GM12878 (cell line): ENCODE measurements around the gene TMEM176A. TPM values are rescaled to one million over a fixed set of nuclear protein-coding genes. Genes with fewer than 3 reads are reported as not detected.

Experiments used
- ATAC-seq: fragments of 200-7000 bp; cut with Tn5 transposase; 3 replicates; pipeline ENCODE4 v1.9.1; 2020; ENCODE audit warnings: mild to moderate bottlenecking, moderate library complexity
- BruUV-seq: library from RNA; stranded (reverse); fragments of 400-500 nt; replicated peaks from 2 replicates; lab custom pipeline; 2021; lab: Mats Ljungman, UMichigan
- CTCF ChIA-PET: fragments of 300-600 bp; sonication (Branson Sonifier 250); formaldehyde crosslinking; extraction: SDS; loops from one replicate; lab custom pipeline; 2021; ENCODE audit warnings: inconsistent platforms; lab: Yijun Ruan, JAX
- POLR2A ChIA-PET: fragments of 350-600 bp; formaldehyde crosslinking; extraction: SDS; loops from one replicate; lab custom pipeline; 2021; ENCODE audit warnings: inconsistent platforms; lab: Charles Lee
- RAD21 ChIA-PET: fragments of 300-600 bp; sonication (Branson Sonifier 250); formaldehyde crosslinking; loops from one replicate; lab custom pipeline; 2023; ENCODE audit warnings: antibody characterized with exemption; ENCODE audit not compliant: unreplicated experiment; lab: Charles Lee
- SMC1A ChIA-PET: fragments of 300-600 bp; sonication (Branson Sonifier 250); formaldehyde crosslinking; loops from one replicate; lab custom pipeline; 2023; ENCODE audit not compliant: unreplicated experiment, uncharacterized antibody; lab: Charles Lee
- DNase-seq: peaks from one replicate; pipeline ENCODE4 v3.0.0-alpha.2; 2011; ENCODE audit warnings: low read depth, low spot score
- FAIRE-seq: peaks from 3 replicates; lab custom pipeline; 2011; peaks lifted over from hg19 to GRCh38; lab: Jason Lieb, UNC
- H2AFZ ChIP-seq: 2 replicates; pipeline ENCODE4 v1.6.0; 2011; ENCODE audit warnings: low read depth, low read length, control low read depth; ENCODE audit not compliant: control insufficient read depth
- H3K27ac ChIP-seq: 2 replicates; pipeline ENCODE4 v1.5.1; 2011; ENCODE audit warnings: control low read depth; ENCODE audit not compliant: control insufficient read depth, insufficient read depth
- H3K27me3 ChIP-seq, 2 experiments: replicated peaks in 1 of 2; 2 replicates each; pipeline versions ENCODE4 v1.6.0 to v1.6.1; 2011; ENCODE audit warnings: low read length in 1 of 2; ENCODE audit not compliant: control insufficient read depth in 2 of 2, insufficient read depth in 2 of 2
- H3K36me3 ChIP-seq, 2 experiments: 2 replicates each; pipeline ENCODE4 v1.5.1; 2011; ENCODE audit warnings: low read length in 1 of 2; ENCODE audit not compliant: control insufficient read depth in 2 of 2, insufficient read depth in 2 of 2
- H3K4me1 ChIP-seq: 2 replicates; pipeline ENCODE4 v1.6.1; 2011; ENCODE audit warnings: mild to moderate bottlenecking, low read length, moderate library complexity, mixed read lengths; ENCODE audit not compliant: control insufficient read depth, insufficient read depth
- H3K4me2 ChIP-seq: 2 replicates; pipeline ENCODE4 v1.6.0; 2011; ENCODE audit warnings: control low read depth; ENCODE audit not compliant: control insufficient read depth, insufficient read depth
- H3K4me3 ChIP-seq: fragments of 200-600 bp; sonication (generic); 2 replicates; pipeline ENCODE4 v1.5.1; 2016
- H3K79me2 ChIP-seq: 2 replicates; pipeline ENCODE4 v1.6.0; 2011; ENCODE audit warnings: low read length; ENCODE audit not compliant: control insufficient read depth, insufficient read depth
- H3K9ac ChIP-seq: 2 replicates; pipeline ENCODE4 v1.8.0; 2011; ENCODE audit warnings: low read length, control low read depth, mixed read lengths; ENCODE audit not compliant: control insufficient read depth, insufficient read depth
- H3K9me3 ChIP-seq: replicated peaks from 3 replicates; pipeline ENCODE4 v1.5.1; 2011; ENCODE audit warnings: mild to moderate bottlenecking, low read length; ENCODE audit not compliant: control insufficient read depth, insufficient read depth
- H4K20me1 ChIP-seq: 2 replicates; pipeline ENCODE4 v1.6.0; 2011; ENCODE audit not compliant: control insufficient read depth, insufficient read depth
- BMI1 ChIP-seq: fragments of 450-650 bp; IDR thresholded peaks from 2 replicates; pipeline ENCODE4 v1.6.1; 2016; ENCODE audit warnings: mild to moderate bottlenecking, moderate library complexity, borderline replicate concordance
- BRCA1 ChIP-seq: IDR thresholded peaks from 2 replicates; pipeline ENCODE4 v1.6.1; 2011; ENCODE audit warnings: low read depth, low read length, improper control_type of control experiment
- CBFB ChIP-seq: IDR thresholded peaks from 2 replicates; pipeline ENCODE4 v1.6.1; 2016; ENCODE audit warnings: antibody characterized with exemption, low read depth
- CBX3 ChIP-seq: fragments of 200-600 bp; sonication (generic); IDR thresholded peaks from 2 replicates; pipeline ENCODE4 v1.6.1; 2016; ENCODE audit warnings: low read depth, borderline replicate concordance
- ESRRA ChIP-seq: IDR thresholded peaks from 2 replicates; pipeline ENCODE4 v1.6.1; 2012; ENCODE audit warnings: mild to moderate bottlenecking, low read length, improper control_type of control experiment
- GATAD2B ChIP-seq: fragments of 450-650 bp; conservative IDR thresholded peaks from 2 replicates; pipeline ENCODE4 v1.6.1; 2017; ENCODE audit warnings: low read depth, mild to moderate bottlenecking, moderate library complexity
- HDAC2 ChIP-seq: fragments of 200-600 bp; sonication (generic); IDR thresholded peaks from 2 replicates; pipeline ENCODE4 v1.6.1; 2017
- IKZF1 ChIP-seq: fragments of 450-650 bp; conservative IDR thresholded peaks from 2 replicates; pipeline ENCODE4 v1.6.1; 2017; ENCODE audit warnings: antibody characterized with exemption, mild to moderate bottlenecking
- IRF5 ChIP-seq: fragments of 450-650 bp; IDR thresholded peaks from 2 replicates; pipeline ENCODE4 v1.6.1; 2017; ENCODE audit warnings: borderline replicate concordance
- KDM1A ChIP-seq: fragments of 200-600 bp; sonication (generic); IDR thresholded peaks from 2 replicates; pipeline ENCODE4 v1.6.1; 2016; ENCODE audit warnings: borderline replicate concordance
- LARP7 ChIP-seq: fragments of 450-650 bp; IDR thresholded peaks from 2 replicates; pipeline ENCODE4 v1.6.1; 2017; ENCODE audit warnings: mild to moderate bottlenecking
- MXI1 ChIP-seq: fragments of 150-350 bp; IDR thresholded peaks from 2 replicates; pipeline ENCODE4 v1.6.1; 2011; ENCODE audit warnings: low read depth, mild to moderate bottlenecking, inconsistent platforms, low read length, improper control_type of control experiment
- NFYA ChIP-seq: IDR thresholded peaks from 2 replicates; pipeline ENCODE4 v1.6.1; 2011; ENCODE audit warnings: low read depth, mild to moderate bottlenecking, low read length, improper control_type of control experiment, borderline replicate concordance
- NR2C2 ChIP-seq: IDR thresholded peaks from 2 replicates; pipeline ENCODE4 v1.6.1; 2011; ENCODE audit warnings: borderline replicate concordance, low read depth; ENCODE audit not compliant: control insufficient read depth, insufficient read length
- PML ChIP-seq: IDR thresholded peaks from 2 replicates; pipeline ENCODE4 v1.6.1; 2012; ENCODE audit warnings: low read length, inconsistent platforms
- POLR2AphosphoS2 ChIP-seq: IDR thresholded peaks from 2 replicates; pipeline ENCODE4 v1.6.1; 2011; ENCODE audit warnings: low read depth, mild to moderate bottlenecking, low read length, improper control_type of control experiment, moderate library complexity
- TBL1XR1 ChIP-seq: IDR thresholded peaks from 2 replicates; pipeline ENCODE4 v1.6.1; 2012; ENCODE audit warnings: low read depth, low read length, improper control_type of control experiment
- TCF12 ChIP-seq: IDR thresholded peaks from 2 replicates; pipeline ENCODE4 v1.6.1; 2011; ENCODE audit warnings: low read depth, mild to moderate bottlenecking, low read length
- TCF7 ChIP-seq: IDR thresholded peaks from 2 replicates; pipeline ENCODE4 v1.6.1; 2014; ENCODE audit warnings: antibody characterized with exemption, borderline replicate concordance
- ZNF217 ChIP-seq: fragments of 450-650 bp; IDR thresholded peaks from 2 replicates; pipeline ENCODE4 v1.6.1; 2017; ENCODE audit warnings: antibody characterized with exemption, mild to moderate bottlenecking
- ZNF24 ChIP-seq: fragments of 450-650 bp; IDR thresholded peaks from 2 replicates; pipeline ENCODE4 v1.6.1; 2017; ENCODE audit warnings: antibody characterized with exemption, mild to moderate bottlenecking
- ZZZ3 ChIP-seq: IDR thresholded peaks from 2 replicates; pipeline ENCODE4 v1.6.1; 2011; ENCODE audit warnings: low read depth; ENCODE audit not compliant: control insufficient read depth, insufficient read length
- WGBS: methylation state at CpG from one replicate; pipeline ENCODE4 v1.1.6; 2016; ENCODE audit warnings: low lambda C conversion rate; ENCODE audit not compliant: insufficient replicate concordance, insufficient coverage; ENCODE audit errors: missing lambda C conversion rate; 5-methylcytosine and 5-hydroxymethylcytosine counted together
- in situ Hi-C: fragments of 300-500 bp; cut with MboI; formaldehyde crosslinking; loops from 9 replicates; pipeline ENCODE4 v1.14.3; 2018; ENCODE audit warnings: mixed read lengths
- intact Hi-C: fragments of 100-400 bp; cut with micrococcal nuclease; formaldehyde crosslinking; loops from one replicate; pipeline ENCODE4 v1.14.2; 2022; ENCODE audit not compliant: unreplicated experiment
- polyA plus RNA-seq, 11 experiments: library from polyadenylated mRNA; depleted of rRNA in 4 of 11; unstranded in 6 of 11; stranded (reverse) in 5 of 11; fragments of >200 nt; fragmentation: Nextera tagmentation in 4 of 11; fragmentation: Illumina TruSeq in 1 of 11; extraction: Ambion mirVana in 4 of 11; extraction: Trizol in 1 of 11; gene quantifications; 1 replicate in 1 of 11; 2 replicates in 10 of 11; pipeline versions ENCODE4 v1.2.1 to v1.2.3, GENCODE V29; 2011 to 2016; ENCODE audit warnings: inconsistent platforms in 2 of 11, missing spikeins in 2 of 11, low read depth in 1 of 11
- total RNA-seq, 4 experiments: library from RNA; depleted of rRNA in 3 of 4; stranded (reverse); fragments of >200 nt in 3 of 4; fragmentation: Illumina TruSeq in 1 of 4; extraction: Trizol in 1 of 4; gene quantifications; 2 replicates each; pipeline versions ENCODE4 v1.2.1 to v1.2.3, GENCODE V29; 2013 to 2021

The TMEM176A gene
- total and polyA plus RNA-seq, 10 of the 15 experiments (the other 5 are each of a cell fraction or from before 2014, with no cell fraction given): not detected

- intact Hi-C loops: no loop called here
These were observed 45.9 kb downstream of the TMEM176A start for GRCh38 chr7:150846291-150847115.

GRCh38 chr7:150847536-150847935 is 47.0 kb downstream of the TMEM176A start:
- Histone ChIP-seq H4K20me1 (no peaks in the 10 kb centered on the region), H3K4me2 (no peak overlapping the region), H3K9me3 (no peaks in the 10 kb centered on the region), H3K27me3 (peaks cover 4 to 5% of the 10 kb centered on the region in 2 experiments), H2AFZ (no peak overlapping the region), H3K4me1 (no peaks in the 10 kb centered on the region), H3K4me3 (no peak overlapping the region), H3K9ac (no peak overlapping the region), H3K36me3 (no peaks in the 10 kb centered on the region), H3K27ac (no peak overlapping the region), H3K79me2 (no peaks in the 10 kb centered on the region)
- intact Hi-C loops (no loop called here), in situ Hi-C loops (no loop called here)
- TF ChIP-seq KDM1A (no peak), PML (no peak), TBL1XR1 (no peak), NR2C2 (no peak), ZNF24 (no peak), IKZF1 (no peak), MXI1 (no peak), IRF5 (no peak), TCF12 (no peak)
- ATAC-seq: no peak
- SMC1A ChIA-PET: no interaction called here
- WGBS: 45% methylated on average over 5 of the region's 5 CpGs
- CTCF ChIA-PET: interaction anchor here (1.2 to 1.5 kb wide), 2 partner anchors 13 to 29 kb away, joined by 5 read pairs; no protein-coding TSS in a partner anchor
- FAIRE-seq: no peak
- POLR2A ChIA-PET: no interaction called here
- no peak for DNase-seq
- no TSS peak for BruUV-seq
- RAD21 ChIA-PET: no interaction called here

More at GRCh38 chr7:150846291-150847115, 45.9 kb downstream of the TMEM176A start:
- no peak overlapping the region for H3K4me3 ChIP-seq
- no peak overlapping the region for H3K9ac ChIP-seq
- DNase-seq (no peak), ATAC-seq (no peak), FAIRE-seq (no peak)
- CTCF ChIA-PET: interaction anchor here (1.2 to 1.6 kb wide), 3 partner anchors 10 to 30 kb away, joined by 3 to 5 read pairs (median 5); no protein-coding TSS in a partner anchor
- H3K9me3 ChIP-seq: no peaks in the 10 kb centered on the region
- H3K4me2 ChIP-seq: no peak overlapping the region
- H4K20me1 ChIP-seq: no peaks in the 10 kb centered on the region
- H3K27ac ChIP-seq: no peak overlapping the region
- no peaks in the 10 kb centered on the region for H3K36me3 ChIP-seq
- in situ Hi-C loops: no loop called here
- POLR2A ChIA-PET: no interaction called here
- H3K79me2 ChIP-seq: no peaks in the 10 kb centered on the region
- RAD21 ChIA-PET: no interaction called here
- H3K27me3 ChIP-seq: peaks cover 2 to 3% of the 10 kb centered on the region in 2 experiments
- no peaks in the 10 kb centered on the region for H3K4me1 ChIP-seq
- BruUV-seq: no TSS peak
- TF ChIP-seq POLR2AphosphoS2: no peak
- no peak for TF ChIP-seq NFYA
- no peak for TF ChIP-seq LARP7
- no peak for TF ChIP-seq TCF7
- TF ChIP-seq CBFB: no peak
- no peak for TF ChIP-seq BMI1
- TF ChIP-seq GATAD2B: no peak
- TF ChIP-seq ZNF217: no peak
- TF ChIP-seq ESRRA: no peak
- TF ChIP-seq CBX3: no peak
- TF ChIP-seq BRCA1: no peak
- TF ChIP-seq HDAC2: no peak
- TF ChIP-seq ZZZ3: no peak
- SMC1A ChIA-PET: no interaction called here
- 21% methylated on average over 14 of the region's 14 CpGs for WGBS
- no peak overlapping the region for H2AFZ ChIP-seq
